A549 (cell line): ENCODE results near the gene RTEL1. TPM values are rescaled to one million over a fixed set of nuclear protein-coding genes. Genes with fewer than 3 reads are reported as not detected.
"Not testable (repeated sequence)": the region's sequence is repeated elsewhere in the genome, so short reads cannot be mapped to it uniquely, and the experiment has no call there.

ENCODE experiments used
- ATAC-seq, 2 experiments: fragments of 200-7000 bp in 1 of 2; fragments of >200 bp in 1 of 2; cut with Nextera tagmentation in 1 of 2; cut with Tn5 transposase in 1 of 2; 3 replicates each; pipeline versions ENCODE4 v1.8.0 to v1.9.1; 2018 to 2020; ENCODE audit warnings: mild to moderate bottlenecking in 1 of 2, moderate library complexity in 1 of 2
- CTCF ChIA-PET: fragments of 300-600 bp; sonication (Branson Sonifier 250); formaldehyde crosslinking; extraction: SDS; loops from one replicate; lab custom pipeline; 2021; ENCODE audit warnings: antibody characterized with exemption, inconsistent platforms; lab: Yijun Ruan, JAX
- POLR2A ChIA-PET: fragments of 350-600 bp; formaldehyde crosslinking; extraction: SDS; loops from one replicate; lab custom pipeline; 2021; ENCODE audit warnings: antibody characterized with exemption, inconsistent platforms; lab: Yijun Ruan, JAX
- DNase-seq, 2 experiments: peaks; one replicate each; pipeline versions ENCODE4 v3.0.0 to v3.0.0-alpha.2; 2011 to 2016; ENCODE audit warnings: low read depth in 1 of 2, low spot score in 1 of 2
- FAIRE-seq: peaks from 2 replicates; lab custom pipeline; 2011; peaks lifted over from hg19 to GRCh38; lab: Jason Lieb, UNC
- H3K27ac ChIP-seq, 2 experiments: fragments of >200 bp; sonication (Bioruptor Twin); formaldehyde crosslinking; 3 replicates each; pipeline ENCODE4 v1.5.1; 2016 to 2017
- H3K4me1 ChIP-seq: fragments of >200 bp; sonication (Bioruptor Twin); formaldehyde crosslinking; 3 replicates; pipeline ENCODE4 v1.6.1; 2016
- H3K4me2 ChIP-seq: fragments of >200 bp; sonication (Bioruptor Twin); formaldehyde crosslinking; 3 replicates; pipeline ENCODE4 v1.6.1; 2016
- H3K4me3 ChIP-seq: fragments of >200 bp; sonication (Bioruptor Twin); formaldehyde crosslinking; 3 replicates; pipeline ENCODE4 v1.5.1; 2016
- H3K9me3 ChIP-seq: fragments of >200 bp; sonication (Bioruptor Twin); formaldehyde crosslinking; 3 replicates; pipeline ENCODE4 v1.6.1; 2016
- CEBPB ChIP-seq, 2 experiments: fragments of >200 bp in 1 of 2; sonication (Bioruptor Twin) in 1 of 2; formaldehyde crosslinking in 1 of 2; IDR thresholded peaks; 2 replicates each; pipeline ENCODE4 v1.6.1; 2012 to 2016
- CHD4 ChIP-seq: fragments of 200-600 bp; sonication (generic); IDR thresholded peaks from 2 replicates; pipeline ENCODE4 v1.6.1; 2016; ENCODE audit warnings: antibody characterized with exemption, mild to moderate bottlenecking, borderline replicate concordance
- EHMT2 ChIP-seq: fragments of 200-600 bp; sonication (generic); IDR thresholded peaks from 2 replicates; pipeline ENCODE4 v1.6.1; 2016; ENCODE audit warnings: antibody characterized with exemption, low read depth, mild to moderate bottlenecking, moderate library complexity
- EP300 ChIP-seq, 2 experiments: fragments of >200 bp; sonication (Bioruptor Twin); formaldehyde crosslinking; IDR thresholded peaks; 2 replicates in 1 of 2; 3 replicates in 1 of 2; pipeline ENCODE4 v1.6.1; 2016 to 2017
- HOXA7 ChIP-seq: fragments of 250-450 bp; sonication (Bioruptor Pico); IDR thresholded peaks from 2 replicates; pipeline ENCODE4 v1.5.0; 2020; ENCODE audit warnings: mild to moderate bottlenecking, moderate library complexity
- HOXB5 ChIP-seq: fragments of 250-450 bp; sonication (Bioruptor Pico); IDR thresholded peaks from 2 replicates; pipeline ENCODE4 v1.5.0; 2020; ENCODE audit warnings: mild to moderate bottlenecking, moderate library complexity
- JUN ChIP-seq, 2 experiments: fragments of >200 bp; sonication (Bioruptor Twin); formaldehyde crosslinking; IDR thresholded peaks; 2 replicates in 1 of 2; 3 replicates in 1 of 2; pipeline ENCODE4 v1.6.1; 2016 to 2017
- JUNB ChIP-seq: fragments of >200 bp; sonication (Bioruptor Twin); formaldehyde crosslinking; IDR thresholded peaks from 2 replicates; pipeline ENCODE4 v1.6.1; 2016
- KDM1A ChIP-seq: fragments of 200-600 bp; sonication (generic); IDR thresholded peaks from 2 replicates; pipeline ENCODE4 v1.6.1; 2016; ENCODE audit warnings: low read depth, mild to moderate bottlenecking
- KDM5A ChIP-seq: fragments of 200-600 bp; sonication (generic); IDR thresholded peaks from 2 replicates; pipeline ENCODE4 v1.6.1; 2016; ENCODE audit warnings: antibody characterized with exemption, mild to moderate bottlenecking
- NPAS2 ChIP-seq: fragments of 250-450 bp; sonication (Bioruptor Pico); IDR thresholded peaks from 2 replicates; pipeline ENCODE4 v1.8.0; 2022; ENCODE audit warnings: mild to moderate bottlenecking, moderate library complexity, borderline replicate concordance
- PHF8 ChIP-seq: fragments of 200-600 bp; sonication (generic); IDR thresholded peaks from 2 replicates; pipeline ENCODE4 v1.6.1; 2016; ENCODE audit warnings: low read depth, mild to moderate bottlenecking, antibody characterized with exemption, moderate library complexity, borderline replicate concordance
- ZSCAN20 ChIP-seq: fragments of 250-450 bp; sonication (Bioruptor Pico); IDR thresholded peaks from 2 replicates; pipeline ENCODE4 v1.8.0; 2022; ENCODE audit warnings: mild to moderate bottlenecking, moderate library complexity
- WGBS: methylation state at CpG from one replicate; pipeline ENCODE4 v1.1.6; 2017; ENCODE audit errors: missing lambda C conversion rate; 5-methylcytosine and 5-hydroxymethylcytosine counted together
- polyA plus RNA-seq, 4 experiments: library from polyadenylated mRNA; depleted of rRNA in 3 of 4; stranded (reverse); fragments of >200 nt; fragmentation: RNase III in 1 of 4; extraction: RNeasy Plus Mini Kit Qiagen cat#74134 plus additional on column Dnase treatment in 1 of 4; gene quantifications; 2 replicates in 3 of 4; 3 replicates in 1 of 4; pipeline ENCODE4 v1.2.3, GENCODE V29; 2011 to 2017
- TF ChIP-seq, protein P1 (sequence below): fragments of >200 bp; sonication (Bioruptor Twin); formaldehyde crosslinking; IDR thresholded peaks from 3 replicates; pipeline ENCODE4 v1.5.1; 2016
- TF ChIP-seq, protein P2 (sequence below): IDR thresholded peaks from 2 replicates; pipeline ENCODE4 v1.6.1; 2012
- TF ChIP-seq, protein P3 (sequence below): IDR thresholded peaks from 2 replicates; pipeline ENCODE4 v1.6.1; 2012; ENCODE audit warnings: low read depth, borderline replicate concordance
- TF ChIP-seq, protein P4 (sequence below): fragments of 250-450 bp; sonication (Bioruptor Pico); IDR thresholded peaks from 2 replicates; pipeline ENCODE4 v1.5.0; 2020; ENCODE audit warnings: low read depth, mild to moderate bottlenecking, moderate library complexity

RTEL1 gene
- polyA plus RNA-seq, 2 of the 4 experiments (the other 2 are of a cell fraction), result 11.3 to 12.6 TPM

DNA sequence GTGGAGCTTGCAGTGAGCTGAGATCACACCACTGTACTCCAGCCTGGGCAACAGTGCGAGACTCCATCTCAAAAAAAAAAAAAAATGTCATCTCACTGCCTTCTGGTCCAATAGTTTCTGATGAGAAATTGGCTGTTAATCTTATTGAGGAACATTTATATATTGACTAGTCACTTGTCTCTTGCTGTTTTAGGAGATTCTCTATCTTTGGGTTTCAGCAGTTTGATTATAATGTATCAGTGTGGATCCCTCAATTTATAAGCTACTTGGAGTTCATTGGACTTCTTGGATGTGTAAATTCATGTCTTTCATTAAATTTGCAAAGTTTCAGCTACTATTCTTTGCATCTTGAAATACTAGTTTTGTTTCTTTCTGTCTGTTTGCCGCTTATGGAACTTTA is 60.9 kb downstream of the RTEL1 start (continued):
- no peak for TF ChIP-seq EHMT2
- no peak for TF ChIP-seq ZSCAN20 (CRISPR knock-in tag)

DNA sequence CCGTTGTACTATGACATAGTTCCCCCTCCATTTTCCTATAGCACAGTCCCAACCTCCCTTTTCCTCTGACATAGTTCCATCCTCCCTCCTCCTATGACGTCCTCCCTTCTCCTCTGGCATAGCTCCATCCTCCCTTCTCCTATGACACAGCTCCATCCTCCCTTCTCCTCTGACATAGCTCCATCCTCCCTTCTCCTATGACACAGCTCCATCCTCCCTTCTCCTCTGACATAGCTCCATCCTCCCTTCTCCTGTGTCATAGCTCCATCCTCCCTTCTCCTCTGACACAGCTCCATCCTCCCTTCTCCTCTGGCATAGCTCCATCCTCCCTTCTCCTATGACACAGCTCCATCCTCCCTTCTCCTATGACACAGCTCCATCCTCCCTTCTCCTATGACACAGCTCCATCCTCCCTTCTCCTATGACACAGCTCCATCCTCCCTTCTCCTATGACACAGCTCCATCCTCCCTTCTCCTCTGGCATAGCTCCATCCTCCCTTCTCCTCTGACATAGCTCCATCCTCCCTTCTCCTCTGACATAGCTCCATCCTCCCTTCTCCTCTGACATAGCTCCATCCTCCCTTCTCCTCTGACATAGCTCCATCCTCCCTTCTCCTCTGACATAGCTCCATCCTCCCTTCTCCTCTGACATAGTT is 65.0 kb downstream of the RTEL1 start:
- H3K4me1 ChIP-seq, FAIRE-seq, ATAC-seq, H3K27ac ChIP-seq, CTCF ChIA-PET, DNase-seq, H3K4me3 ChIP-seq, H3K4me2 ChIP-seq: not testable (repeated sequence)
- peaks cover 29% of the 10 kb centered on the region; the same call in 2 of the 3 replicates for H3K9me3 ChIP-seq
- WGBS, result 80% methylated on average over 2 of the region's 2 CpGs
- POLR2A ChIA-PET, result interaction anchor here (0.6 to 1.7 kb wide), 2 partner anchors 8 to 15 kb away, joined by 4 to 6 read pairs; partner anchors contain the start of genes ARFRP1 and ZGPAT

DNA sequence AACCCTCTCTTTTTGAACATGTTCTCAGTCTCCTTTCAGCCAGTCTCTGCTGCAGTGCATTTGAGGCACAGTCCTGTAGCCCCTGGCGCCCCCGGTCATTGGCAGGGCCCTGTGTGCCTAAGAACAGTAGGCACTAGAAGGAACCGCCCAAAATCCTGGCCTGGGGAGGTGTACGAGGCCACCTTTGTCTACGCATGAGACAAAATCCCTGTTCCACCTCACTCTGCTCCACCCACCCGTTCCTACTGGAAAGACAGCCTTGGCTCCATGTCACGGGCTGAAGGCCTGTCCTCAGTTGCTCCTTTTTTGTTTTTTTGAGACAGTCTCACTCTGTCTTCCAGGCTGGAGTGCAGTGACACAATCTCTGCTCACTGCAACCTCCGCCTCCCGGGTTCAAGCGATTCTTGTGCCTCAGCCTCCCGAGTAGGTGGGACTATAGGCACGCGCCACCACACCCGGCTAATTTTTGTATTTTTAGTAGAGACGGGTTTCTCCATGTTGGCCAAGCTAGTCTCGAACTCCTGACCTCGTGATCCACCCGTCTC is 72.1 kb downstream of the RTEL1 start:
- 93% methylated on average over 18 of the region's 18 CpGs for WGBS
- H3K4me3 ChIP-seq, H3K27ac ChIP-seq, H3K4me1 ChIP-seq, FAIRE-seq, POLR2A ChIA-PET, DNase-seq, ATAC-seq, H3K4me2 ChIP-seq, H3K9me3 ChIP-seq: not testable (repeated sequence)
- CTCF ChIA-PET, result interaction anchor here (0.7 kb wide), 1 partner anchor 45 kb away, joined by 3 read pairs; no protein-coding TSS in a partner anchor

DNA sequence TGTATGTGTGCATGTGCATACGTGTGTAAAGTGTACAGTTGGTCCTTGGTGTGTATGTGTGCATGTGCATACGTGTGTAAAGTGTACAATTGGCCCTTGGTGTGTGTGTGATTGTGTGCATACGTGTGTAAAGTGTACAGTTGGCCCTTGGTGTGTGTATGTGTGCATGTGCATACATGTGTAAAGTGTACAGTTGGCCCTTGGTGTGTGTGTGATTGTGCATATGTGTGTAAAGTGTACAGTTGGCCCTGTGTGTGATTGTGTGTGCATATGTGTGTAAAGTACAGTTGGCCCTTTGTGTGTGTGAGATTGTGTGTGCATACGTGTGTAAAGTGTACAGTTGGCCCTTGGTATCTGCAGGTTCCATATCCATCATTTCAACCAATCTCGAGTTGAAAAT is 73.3 kb downstream of the RTEL1 start:
- ChIA-PET POLR2A (no interaction called here), CTCF (no interaction called here)
- Histone ChIP-seq H3K4me1 (no peaks in the 10 kb centered on the region), H3K4me2 (no peak overlapping the region), H3K9me3 (no peaks in the 10 kb centered on the region), H3K4me3 (no peak overlapping the region), H3K27ac (no peak overlapping the region)
- TF ChIP-seq HOXA7 (CRISPR knock-in tag) (no peak), PHF8 (no peak), NPAS2 (CRISPR knock-in tag) (no peak), CEBPB (IDR thresholded peaks at IDR 0.05) (no peak), EP300 (IDR thresholded peaks at IDR 0.05) (no peak), KDM5A (no peak)
- TF ChIP-seq, protein P1, sequence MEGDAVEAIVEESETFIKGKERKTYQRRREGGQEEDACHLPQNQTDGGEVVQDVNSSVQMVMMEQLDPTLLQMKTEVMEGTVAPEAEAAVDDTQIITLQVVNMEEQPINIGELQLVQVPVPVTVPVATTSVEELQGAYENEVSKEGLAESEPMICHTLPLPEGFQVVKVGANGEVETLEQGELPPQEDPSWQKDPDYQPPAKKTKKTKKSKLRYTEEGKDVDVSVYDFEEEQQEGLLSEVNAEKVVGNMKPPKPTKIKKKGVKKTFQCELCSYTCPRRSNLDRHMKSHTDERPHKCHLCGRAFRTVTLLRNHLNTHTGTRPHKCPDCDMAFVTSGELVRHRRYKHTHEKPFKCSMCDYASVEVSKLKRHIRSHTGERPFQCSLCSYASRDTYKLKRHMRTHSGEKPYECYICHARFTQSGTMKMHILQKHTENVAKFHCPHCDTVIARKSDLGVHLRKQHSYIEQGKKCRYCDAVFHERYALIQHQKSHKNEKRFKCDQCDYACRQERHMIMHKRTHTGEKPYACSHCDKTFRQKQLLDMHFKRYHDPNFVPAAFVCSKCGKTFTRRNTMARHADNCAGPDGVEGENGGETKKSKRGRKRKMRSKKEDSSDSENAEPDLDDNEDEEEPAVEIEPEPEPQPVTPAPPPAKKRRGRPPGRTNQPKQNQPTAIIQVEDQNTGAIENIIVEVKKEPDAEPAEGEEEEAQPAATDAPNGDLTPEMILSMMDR, result no peak
- no peak for DNase-seq
- no peak for FAIRE-seq
- ATAC-seq, result no peak
- 62% methylated on average over 5 of the region's 5 CpGs for WGBS

DNA sequence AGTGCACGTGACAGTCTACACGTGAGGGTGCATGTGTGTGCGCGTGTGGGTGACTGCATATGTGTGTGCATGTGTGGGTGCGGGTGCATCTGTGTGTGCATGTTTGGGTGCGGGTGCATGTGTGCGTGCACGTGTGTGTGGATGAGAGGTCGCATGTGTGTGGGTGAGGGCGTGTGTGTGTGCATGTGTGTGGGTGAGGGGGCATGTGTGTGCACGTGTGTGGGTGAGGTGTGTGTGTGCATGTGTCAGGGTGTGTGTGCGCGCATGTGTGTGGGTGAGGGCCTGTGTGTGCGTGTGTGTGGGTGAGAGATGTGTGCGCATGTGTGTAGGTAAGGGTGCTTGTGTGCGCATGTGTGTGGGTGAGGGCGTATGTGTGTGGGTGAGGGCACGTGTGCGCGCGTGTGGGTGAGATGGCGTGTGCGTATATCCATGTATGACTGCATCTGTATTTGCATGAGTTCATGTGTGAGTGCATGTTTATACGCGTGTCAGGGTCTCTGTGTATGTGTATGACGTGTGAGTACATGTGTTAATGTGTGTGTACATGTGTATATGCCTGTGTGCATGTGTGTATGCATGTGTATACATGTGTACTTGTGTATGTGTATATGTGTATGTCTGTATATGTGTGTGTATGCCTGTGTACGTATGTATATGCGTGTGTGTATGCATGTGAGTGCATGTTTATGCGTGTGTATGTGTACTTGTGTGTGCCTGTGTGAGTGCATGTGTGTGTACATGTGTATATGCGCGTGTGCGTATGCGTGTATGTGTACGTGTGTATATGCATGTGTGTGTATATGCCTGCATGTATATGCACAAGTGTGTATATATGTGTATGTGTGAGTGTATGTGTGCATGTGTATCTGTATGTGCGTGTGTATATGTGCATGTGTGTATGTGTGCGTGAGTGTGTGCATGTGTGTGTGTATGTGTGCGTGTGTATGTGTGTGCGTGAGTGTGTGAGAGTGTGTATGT is 74.3 kb downstream of the RTEL1 start:
- DNase-seq, result no peak
- TF ChIP-seq, protein P2, sequence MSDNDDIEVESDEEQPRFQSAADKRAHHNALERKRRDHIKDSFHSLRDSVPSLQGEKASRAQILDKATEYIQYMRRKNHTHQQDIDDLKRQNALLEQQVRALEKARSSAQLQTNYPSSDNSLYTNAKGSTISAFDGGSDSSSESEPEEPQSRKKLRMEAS, result no peak
- TF ChIP-seq KDM1A (no peak), JUNB (no peak), CHD4 (no peak), EP300 (IDR thresholded peaks at IDR 0.05) (no peak), JUN (IDR thresholded peaks at IDR 0.05) (no peak), CEBPB (IDR thresholded peaks at IDR 0.05) (no peak), HOXB5 (CRISPR knock-in tag) (no peak)
- TF ChIP-seq, protein P1, result no peak
- TF ChIP-seq, protein P3, sequence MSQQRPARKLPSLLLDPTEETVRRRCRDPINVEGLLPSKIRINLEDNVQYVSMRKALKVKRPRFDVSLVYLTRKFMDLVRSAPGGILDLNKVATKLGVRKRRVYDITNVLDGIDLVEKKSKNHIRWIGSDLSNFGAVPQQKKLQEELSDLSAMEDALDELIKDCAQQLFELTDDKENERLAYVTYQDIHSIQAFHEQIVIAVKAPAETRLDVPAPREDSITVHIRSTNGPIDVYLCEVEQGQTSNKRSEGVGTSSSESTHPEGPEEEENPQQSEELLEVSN, result no peak
- TF ChIP-seq, protein P4, sequence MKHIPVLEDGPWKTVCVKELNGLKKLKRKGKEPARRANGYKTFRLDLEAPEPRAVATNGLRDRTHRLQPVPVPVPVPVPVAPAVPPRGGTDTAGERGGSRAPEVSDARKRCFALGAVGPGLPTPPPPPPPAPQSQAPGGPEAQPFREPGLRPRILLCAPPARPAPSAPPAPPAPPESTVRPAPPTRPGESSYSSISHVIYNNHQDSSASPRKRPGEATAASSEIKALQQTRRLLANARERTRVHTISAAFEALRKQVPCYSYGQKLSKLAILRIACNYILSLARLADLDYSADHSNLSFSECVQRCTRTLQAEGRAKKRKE, result no peak

More for the DNA sequence above, 74.3 kb downstream of the RTEL1 start:
- FAIRE-seq, result no peak
- no peaks in the 10 kb centered on the region for H3K9me3 ChIP-seq
- no peak overlapping the region for H3K4me3 ChIP-seq
- H3K4me2 ChIP-seq, result no peak overlapping the region
- H3K4me1 ChIP-seq, result no peaks in the 10 kb centered on the region
- no peak overlapping the region for H3K27ac ChIP-seq
- POLR2A ChIA-PET, result no interaction called here
- CTCF ChIA-PET, result no interaction called here
- ATAC-seq, result no peak
- 86% methylated on average over 38 of the region's 38 CpGs for WGBS
